Measurements from ENCODE around the gene JADE3. TPM values are rescaled to one million over a fixed set of nuclear protein-coding genes. Genes with fewer than 3 reads are reported as not detected.

The JADE3 gene
- total and polyA plus RNA-seq, 2 experiments from 2014 or later: 6.4 to 18.6 TPM

DNA sequence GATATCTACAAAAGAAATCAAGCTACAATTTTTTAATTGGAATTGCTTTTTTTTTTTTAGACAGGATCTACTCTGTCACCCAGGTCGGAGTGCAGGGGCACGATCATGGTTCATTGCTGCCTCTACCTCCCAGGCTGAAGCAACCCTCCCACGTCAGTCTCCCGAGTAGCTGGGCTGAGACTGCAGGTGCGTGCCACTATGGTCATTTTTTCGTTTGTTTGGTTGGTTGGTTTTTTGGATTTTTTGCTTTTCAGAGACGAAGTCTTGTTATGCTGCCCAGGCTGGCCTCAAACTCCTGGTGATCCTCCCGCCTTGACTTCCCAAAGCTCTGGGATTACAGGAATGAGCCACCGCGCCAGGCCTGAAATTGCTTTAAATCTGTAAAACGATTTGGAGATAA lies 181.6 kb downstream of the JADE3 start:
- no peaks in the 10 kb centered on the region for H3K4me1 ChIP-seq (ENCODE audit: insufficient read depth)
- H3K79me2 ChIP-seq: no peaks in the 10 kb centered on the region
- H3K9me3 ChIP-seq (ENCODE audit: low read depth): no peaks in the 10 kb centered on the region
- no peaks in the 10 kb centered on the region for H3K27me3 ChIP-seq
- TF ChIP-seq, protein P1, sequence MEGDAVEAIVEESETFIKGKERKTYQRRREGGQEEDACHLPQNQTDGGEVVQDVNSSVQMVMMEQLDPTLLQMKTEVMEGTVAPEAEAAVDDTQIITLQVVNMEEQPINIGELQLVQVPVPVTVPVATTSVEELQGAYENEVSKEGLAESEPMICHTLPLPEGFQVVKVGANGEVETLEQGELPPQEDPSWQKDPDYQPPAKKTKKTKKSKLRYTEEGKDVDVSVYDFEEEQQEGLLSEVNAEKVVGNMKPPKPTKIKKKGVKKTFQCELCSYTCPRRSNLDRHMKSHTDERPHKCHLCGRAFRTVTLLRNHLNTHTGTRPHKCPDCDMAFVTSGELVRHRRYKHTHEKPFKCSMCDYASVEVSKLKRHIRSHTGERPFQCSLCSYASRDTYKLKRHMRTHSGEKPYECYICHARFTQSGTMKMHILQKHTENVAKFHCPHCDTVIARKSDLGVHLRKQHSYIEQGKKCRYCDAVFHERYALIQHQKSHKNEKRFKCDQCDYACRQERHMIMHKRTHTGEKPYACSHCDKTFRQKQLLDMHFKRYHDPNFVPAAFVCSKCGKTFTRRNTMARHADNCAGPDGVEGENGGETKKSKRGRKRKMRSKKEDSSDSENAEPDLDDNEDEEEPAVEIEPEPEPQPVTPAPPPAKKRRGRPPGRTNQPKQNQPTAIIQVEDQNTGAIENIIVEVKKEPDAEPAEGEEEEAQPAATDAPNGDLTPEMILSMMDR (IDR thresholded peaks at IDR 0.05; ENCODE audit: poor library complexity): no peak
- no peak overlapping the region for H2AFZ ChIP-seq
- H3K4me3 ChIP-seq: no peak overlapping the region
- H3K4me2 ChIP-seq: no peak overlapping the region
- H3K9me2 ChIP-seq (replicated peaks; ENCODE audit: insufficient read depth): no peaks in the 10 kb centered on the region
- DNase-seq (ENCODE audit: low spot score): no peak
- no peaks in the 10 kb centered on the region for H3K36me3 ChIP-seq (replicated peaks; ENCODE audit: insufficient read depth, low read depth)
- no peak overlapping the region for H3K27ac ChIP-seq
- 79% methylated on average over 11 of the region's 11 CpGs for WGBS (ENCODE audit: low lambda C conversion rate, missing lambda C conversion rate)
- H4K20me1 ChIP-seq (ENCODE audit: insufficient read depth, poor library complexity, severe bottlenecking): no peaks in the 10 kb centered on the region

DNA sequence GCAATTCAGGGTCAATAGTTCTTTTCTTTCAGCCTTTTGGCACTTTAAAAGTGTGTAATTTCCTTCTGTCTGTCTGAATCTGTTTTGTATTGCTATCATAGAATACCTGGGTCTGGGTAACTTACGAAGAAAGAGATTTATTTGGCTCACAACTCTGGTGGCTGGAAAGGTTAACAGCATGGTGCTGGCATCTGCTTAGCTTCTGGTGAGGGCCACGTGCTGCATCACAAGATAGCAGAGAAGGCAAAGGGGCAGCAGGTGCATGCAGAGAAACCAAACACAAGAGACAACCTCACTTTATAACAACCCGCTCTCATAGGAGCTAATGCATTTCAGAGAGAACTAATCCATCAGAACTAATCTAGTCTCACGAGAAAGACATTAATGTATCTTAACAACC lies 184.8 kb downstream of the JADE3 start:
- Histone ChIP-seq H3K79me2 (no peaks in the 10 kb centered on the region), H2AFZ (no peak overlapping the region), H3K9me3 (ENCODE audit: low read depth) (no peaks in the 10 kb centered on the region), H3K27me3 (no peaks in the 10 kb centered on the region), H3K4me3 (no peak overlapping the region), H3K27ac (no peak overlapping the region), H4K20me1 (ENCODE audit: insufficient read depth, poor library complexity, severe bottlenecking) (no peaks in the 10 kb centered on the region), H3K4me2 (no peak overlapping the region), H3K4me1 (ENCODE audit: insufficient read depth) (no peaks in the 10 kb centered on the region), H3K9me2 (replicated peaks; ENCODE audit: insufficient read depth) (no peaks in the 10 kb centered on the region), H3K36me3 (replicated peaks; ENCODE audit: insufficient read depth, low read depth) (no peaks in the 10 kb centered on the region)
- DNase-seq (ENCODE audit: low spot score): no peak
- 72% methylated on average over 4 of the region's 4 CpGs for WGBS (ENCODE audit: low lambda C conversion rate, missing lambda C conversion rate)
- TF ChIP-seq, protein P1 (IDR thresholded peaks at IDR 0.05; ENCODE audit: poor library complexity): no peak
- TF ChIP-seq EZH2 (IDR thresholded peaks at IDR 0.05; ENCODE audit: borderline replicate concordance): no peak
- TF ChIP-seq EZH2phosphoT487 (IDR thresholded peaks at IDR 0.05; ENCODE audit: low read depth, severe bottlenecking, unreplicated experiment): no peak

DNA sequence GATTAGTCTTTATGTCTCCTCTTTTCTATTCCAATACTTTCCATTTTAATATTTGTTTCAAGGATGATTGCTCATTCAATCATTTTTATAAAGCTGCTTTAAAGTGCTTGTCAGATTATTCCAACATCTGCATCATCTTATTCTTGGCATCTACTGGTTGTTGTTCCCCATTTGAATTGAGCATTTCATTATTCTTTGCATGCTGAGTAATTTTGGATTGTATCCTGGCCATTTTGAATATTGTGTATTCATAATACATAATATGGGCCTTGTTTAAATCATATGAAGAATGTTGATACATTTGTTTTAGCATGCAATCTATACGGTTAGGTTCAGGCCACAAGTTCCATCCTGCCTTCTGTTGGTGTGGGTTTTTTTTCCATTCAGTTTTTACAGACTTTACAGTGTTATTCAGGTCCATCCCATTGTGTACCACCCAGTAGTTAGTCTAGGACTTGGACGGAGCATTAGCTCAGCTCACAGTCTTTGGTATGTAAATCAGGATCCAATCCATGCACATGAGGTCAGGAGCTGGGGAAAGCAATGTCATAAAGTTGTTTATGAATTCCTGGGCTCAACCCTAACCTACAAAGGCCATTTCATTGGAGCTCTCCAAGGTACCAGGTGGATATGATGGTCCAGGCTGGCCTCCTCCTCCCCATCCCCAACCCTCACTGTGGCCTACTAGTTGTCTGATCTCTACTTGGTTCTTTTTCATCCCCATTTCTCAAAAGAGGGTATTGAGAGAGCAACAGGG lies 186.3 kb downstream of the JADE3 start:
- no peaks in the 10 kb centered on the region for H3K4me1 ChIP-seq (ENCODE audit: insufficient read depth)
- no peak overlapping the region for H2AFZ ChIP-seq
- H4K20me1 ChIP-seq (ENCODE audit: insufficient read depth, poor library complexity, severe bottlenecking): no peaks in the 10 kb centered on the region
- H3K9me3 ChIP-seq (ENCODE audit: low read depth): no peaks in the 10 kb centered on the region
- no peak for DNase-seq (ENCODE audit: low spot score)
- no peak overlapping the region for H3K4me3 ChIP-seq
- TF ChIP-seq, protein P1 (IDR thresholded peaks at IDR 0.05; ENCODE audit: poor library complexity): no peak
- TF ChIP-seq EZH2 (IDR thresholded peaks at IDR 0.05; ENCODE audit: borderline replicate concordance) (no peak), EZH2phosphoT487 (IDR thresholded peaks at IDR 0.05; ENCODE audit: low read depth, severe bottlenecking, unreplicated experiment) (no peak)
- H3K79me2 ChIP-seq: no peaks in the 10 kb centered on the region
- no peak overlapping the region for H3K27ac ChIP-seq
- WGBS (ENCODE audit: low lambda C conversion rate, missing lambda C conversion rate): 93% methylated on average over 2 of the region's 2 CpGs
- H3K36me3 ChIP-seq (replicated peaks; ENCODE audit: insufficient read depth, low read depth): no peaks in the 10 kb centered on the region
- no peak overlapping the region for H3K4me2 ChIP-seq
- H3K27me3 ChIP-seq: no peaks in the 10 kb centered on the region
- H3K9me2 ChIP-seq (replicated peaks; ENCODE audit: insufficient read depth): no peaks in the 10 kb centered on the region
